NB4 (cell line): ENCODE results near the gene CDK15.

Experiments
- CTCF ChIP-seq: IDR thresholded peaks from one replicate; pipeline ENCODE4 v1.5.1; 2012; ENCODE audit warnings: low read depth, low read length
- MYC ChIP-seq: IDR thresholded peaks from 2 replicates; pipeline ENCODE4 v1.6.1; 2011; ENCODE audit warnings: low read depth, low read length

- TF ChIP-seq CTCF: no peak
- no peak for TF ChIP-seq MYC
Measured at GRCh38 chr2:201773990-201774389, 32.3 kb upstream of the CDK15 start.
